ENCODE data around the gene MUS81. TPM values are rescaled to one million over a fixed set of nuclear protein-coding genes. Genes with fewer than 3 reads are reported as not detected.

The MUS81 gene
- polyA plus RNA-seq, 4 donors = 45.3 to 118 (median 73.8) TPM

GRCh38 chr11:65895482-65895981, 35.3 kb downstream of the MUS81 start:
- Histone ChIP-seq H3K27me3 (ENCODE audit: control insufficient read depth in 3 of 3, insufficient read depth in 3 of 3, low read length in 3 of 3) (peaks cover 0 to 50% (median 0%) of the 10 kb centered on the region in 3 donors), H3K4me1 (ENCODE audit: control insufficient read depth in 3 of 3, insufficient read depth in 2 of 3, low read depth in 1 of 3, low read length in 2 of 3) (peaks cover 0 to 28% (median 7%) of the 10 kb centered on the region in 3 donors), H3K4me3 (ENCODE audit: low read depth in 1 of 3, low read length in 3 of 3) (no peak overlapping the region), H3K9me3 (ENCODE audit: control insufficient read depth in 2 of 2, insufficient read depth in 1 of 2, low read depth in 1 of 2, low read length in 1 of 2) (no peaks in the 10 kb centered on the region), H3K27ac (ENCODE audit: low read depth in 1 of 3, low read length in 2 of 3) (no peak overlapping the region), H3K36me3 (ENCODE audit: control insufficient read depth in 3 of 3, insufficient read depth in 2 of 3, low read depth in 1 of 3, low read length in 3 of 3) (no peaks in the 10 kb centered on the region)
- FAIRE-seq (no peak), DNase-seq (no peak)
- WGBS, 3 donors = 93 to 96% (median 95%) methylated on average over 5 of the region's 5 CpGs

- DNase-seq (no peak), FAIRE-seq (no peak)
- no peak overlapping the region for H3K27ac ChIP-seq (ENCODE audit: low read depth in 1 of 3, low read length in 2 of 3)
- peaks cover 0 to 30% (median 7%) of the 10 kb centered on the region in 3 donors for H3K4me1 ChIP-seq (ENCODE audit: control insufficient read depth in 3 of 3, insufficient read depth in 2 of 3, low read depth in 1 of 3, low read length in 2 of 3)
- H3K4me3 ChIP-seq (ENCODE audit: low read depth in 1 of 3, low read length in 3 of 3) = no peak overlapping the region
- 86 to 90% (median 88%) methylated on average over 14 of the region's 14 CpGs for WGBS, 3 donors
- peaks cover 0 to 57% (median 0%) of the 10 kb centered on the region in 3 donors for H3K27me3 ChIP-seq (ENCODE audit: control insufficient read depth in 3 of 3, insufficient read depth in 3 of 3, low read length in 3 of 3)
- H3K9me3 ChIP-seq (ENCODE audit: control insufficient read depth in 2 of 2, insufficient read depth in 1 of 2, low read depth in 1 of 2, low read length in 1 of 2) = no peaks in the 10 kb centered on the region
- no peaks in the 10 kb centered on the region for H3K36me3 ChIP-seq (ENCODE audit: control insufficient read depth in 3 of 3, insufficient read depth in 2 of 3, low read depth in 1 of 3, low read length in 3 of 3)
These were observed 36.1 kb downstream of the MUS81 start for GRCh38 chr11:65896034-65896999.

DNA sequence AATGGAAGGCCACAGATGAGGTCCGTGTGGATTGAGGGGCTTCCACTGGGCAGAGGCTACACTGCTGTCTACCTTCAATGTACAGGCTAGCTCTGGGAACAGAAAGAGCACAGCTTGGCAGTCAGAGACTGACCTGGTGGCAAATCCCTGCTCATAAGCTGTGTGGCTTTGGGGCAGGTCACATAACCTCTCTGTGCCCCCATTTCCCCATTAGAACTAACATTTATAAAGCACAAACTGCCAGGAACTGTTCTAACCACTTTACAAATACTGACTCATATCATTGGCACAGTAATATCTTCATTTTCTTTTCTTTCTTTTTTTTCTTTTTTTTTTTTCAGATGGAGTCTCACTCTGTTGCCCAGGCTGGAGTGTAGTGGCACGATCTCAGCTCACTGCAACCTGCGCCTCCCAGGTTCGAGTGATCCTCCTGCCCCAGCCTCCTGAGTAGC, 36.8 kb downstream of the MUS81 start:
- H3K27ac ChIP-seq (ENCODE audit: low read depth in 1 of 3, low read length in 2 of 3) = no peak overlapping the region
- no peaks in the 10 kb centered on the region for H3K9me3 ChIP-seq (ENCODE audit: control insufficient read depth in 2 of 2, insufficient read depth in 1 of 2, low read depth in 1 of 2, low read length in 1 of 2)
- no peaks in the 10 kb centered on the region for H3K36me3 ChIP-seq (ENCODE audit: control insufficient read depth in 3 of 3, insufficient read depth in 2 of 3, low read depth in 1 of 3, low read length in 3 of 3)
- peaks cover 0 to 23% (median 7%) of the 10 kb centered on the region in 3 donors for H3K4me1 ChIP-seq (ENCODE audit: control insufficient read depth in 3 of 3, insufficient read depth in 2 of 3, low read depth in 1 of 3, low read length in 2 of 3)
- no peak overlapping the region for H3K4me3 ChIP-seq (ENCODE audit: low read depth in 1 of 3, low read length in 3 of 3)
- H3K27me3 ChIP-seq (ENCODE audit: control insufficient read depth in 3 of 3, insufficient read depth in 3 of 3, low read length in 3 of 3) = peaks cover 0 to 58% (median 0%) of the 10 kb centered on the region in 3 donors
- 89 to 92% (median 91%) methylated on average over 4 of the region's 4 CpGs for WGBS, 3 donors
- DNase-seq = no peak
- no peak for FAIRE-seq

DNA sequence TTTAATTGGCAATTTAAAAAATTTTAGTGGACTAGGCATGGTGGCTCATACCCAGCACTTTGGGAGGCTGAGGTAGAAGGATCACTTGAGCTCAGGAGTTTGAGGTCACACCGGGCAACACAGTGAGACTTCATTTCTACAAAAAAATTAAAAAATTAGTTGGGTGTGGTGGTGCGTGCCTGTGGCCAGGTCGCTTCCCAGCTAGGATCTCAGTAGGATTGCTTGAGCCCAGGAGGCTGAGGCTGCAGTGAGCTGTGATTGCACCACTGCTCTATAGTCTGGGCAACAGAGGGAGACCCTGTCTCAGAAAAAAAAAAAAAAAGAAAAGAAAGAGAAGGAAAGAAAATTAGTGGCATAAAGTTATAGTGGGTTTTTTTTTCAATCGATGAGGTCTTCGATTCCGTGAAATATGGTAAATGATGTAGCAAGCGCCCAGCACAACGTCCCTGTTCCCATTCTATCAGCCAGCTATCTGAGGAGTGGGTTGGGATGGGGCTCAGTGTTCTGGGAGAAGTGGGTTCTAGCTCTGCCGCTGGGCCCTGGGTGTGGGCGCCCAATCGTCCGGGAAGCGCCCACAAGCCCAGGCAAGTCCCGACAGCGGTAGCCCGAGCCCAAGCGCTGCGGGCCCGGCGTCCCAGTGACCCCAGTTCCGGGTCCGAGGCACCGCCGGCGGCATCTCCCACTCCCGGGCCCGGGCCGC, 38.6 kb downstream of the MUS81 start:
- no peaks in the 10 kb centered on the region for H3K9me3 ChIP-seq (ENCODE audit: control insufficient read depth in 2 of 2, insufficient read depth in 1 of 2, low read depth in 1 of 2, low read length in 1 of 2)
- H3K4me1 ChIP-seq (ENCODE audit: control insufficient read depth in 3 of 3, insufficient read depth in 2 of 3, low read depth in 1 of 3, low read length in 2 of 3) = peaks cover 0 to 17% (median 4%) of the 10 kb centered on the region in 3 donors
- H3K36me3 ChIP-seq (ENCODE audit: control insufficient read depth in 3 of 3, insufficient read depth in 2 of 3, low read depth in 1 of 3, low read length in 3 of 3) = no peaks in the 10 kb centered on the region
- DNase-seq (no peak), FAIRE-seq (no peak)
- 25 to 40% (median 38%) methylated on average over 15 to 28 of the region's 28 CpGs for WGBS, 3 donors
- peak overlapping the region in 1 of 3 donors; percentile 69 for H3K27ac ChIP-seq (ENCODE audit: low read depth in 1 of 3, low read length in 2 of 3)
- H3K27me3 ChIP-seq (ENCODE audit: control insufficient read depth in 3 of 3, insufficient read depth in 3 of 3, low read length in 3 of 3) = peaks cover 0 to 76% (median 0%) of the 10 kb centered on the region in 3 donors
- H3K4me3 ChIP-seq (ENCODE audit: low read depth in 1 of 3, low read length in 3 of 3) = peak overlapping the region in 2 of 3 donors; percentile 20 to 58

DNA sequence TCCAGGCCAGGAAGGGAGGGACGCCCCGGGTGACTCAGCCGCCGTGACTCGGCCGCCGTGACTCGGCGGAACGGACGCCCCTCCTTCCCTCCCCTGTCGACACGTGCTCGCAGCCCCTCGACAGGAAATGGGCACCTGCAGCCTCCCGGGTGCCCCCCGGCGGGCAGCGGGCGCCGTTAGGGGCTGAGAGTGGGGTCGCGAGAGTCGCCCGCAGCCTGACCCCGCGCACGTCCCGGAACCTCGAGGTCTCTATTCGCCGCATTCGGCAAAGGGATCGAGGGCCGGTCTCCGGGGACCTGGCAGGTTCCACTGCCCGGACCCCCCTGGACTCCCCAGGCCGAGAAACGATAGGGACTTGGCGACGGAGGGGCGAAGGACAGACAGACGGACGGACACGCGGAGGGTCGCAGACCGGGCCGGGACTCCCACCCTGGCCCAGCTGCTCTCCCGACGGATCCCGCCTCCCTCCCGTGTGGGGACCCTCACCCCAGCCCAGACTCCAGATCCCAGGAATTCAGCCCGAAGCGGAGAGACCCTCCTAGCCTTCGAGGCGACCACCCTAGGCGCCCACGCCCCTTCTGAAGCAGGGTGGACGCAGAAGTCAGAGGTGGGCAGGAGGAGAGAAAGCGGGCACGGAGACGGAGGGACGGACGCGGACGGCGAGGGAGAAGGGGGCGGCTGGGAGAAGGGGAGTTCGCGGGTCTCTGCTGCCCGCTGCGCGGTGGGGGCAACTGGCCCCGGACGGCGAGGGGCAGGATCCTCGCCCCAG, 39.3 kb downstream of the MUS81 start:
- FAIRE-seq (no peak), DNase-seq (peak; percentile 72 to 78)
- Histone ChIP-seq H3K27me3 (ENCODE audit: control insufficient read depth in 3 of 3, insufficient read depth in 3 of 3, low read length in 3 of 3) (peaks cover 0 to 76% (median 0%) of the 10 kb centered on the region in 3 donors), H3K27ac (ENCODE audit: low read depth in 1 of 3, low read length in 2 of 3) (peak overlapping the region in 1 of 3 donors; percentile 88), H3K36me3 (ENCODE audit: control insufficient read depth in 3 of 3, insufficient read depth in 2 of 3, low read depth in 1 of 3, low read length in 3 of 3) (no peaks in the 10 kb centered on the region), H3K4me1 (ENCODE audit: control insufficient read depth in 3 of 3, insufficient read depth in 2 of 3, low read depth in 1 of 3, low read length in 2 of 3) (peaks cover 0 to 17% (median 4%) of the 10 kb centered on the region in 3 donors), H3K9me3 (ENCODE audit: control insufficient read depth in 2 of 2, insufficient read depth in 1 of 2, low read depth in 1 of 2, low read length in 1 of 2) (no peaks in the 10 kb centered on the region), H3K4me3 (ENCODE audit: low read depth in 1 of 3, low read length in 3 of 3) (peak overlapping the region in 2 of 3 donors; percentile 48 to 58)
- WGBS, 3 donors = 1 to 2% (median 1%) methylated on average over 46 to 78 of the region's 78 CpGs

DNA sequence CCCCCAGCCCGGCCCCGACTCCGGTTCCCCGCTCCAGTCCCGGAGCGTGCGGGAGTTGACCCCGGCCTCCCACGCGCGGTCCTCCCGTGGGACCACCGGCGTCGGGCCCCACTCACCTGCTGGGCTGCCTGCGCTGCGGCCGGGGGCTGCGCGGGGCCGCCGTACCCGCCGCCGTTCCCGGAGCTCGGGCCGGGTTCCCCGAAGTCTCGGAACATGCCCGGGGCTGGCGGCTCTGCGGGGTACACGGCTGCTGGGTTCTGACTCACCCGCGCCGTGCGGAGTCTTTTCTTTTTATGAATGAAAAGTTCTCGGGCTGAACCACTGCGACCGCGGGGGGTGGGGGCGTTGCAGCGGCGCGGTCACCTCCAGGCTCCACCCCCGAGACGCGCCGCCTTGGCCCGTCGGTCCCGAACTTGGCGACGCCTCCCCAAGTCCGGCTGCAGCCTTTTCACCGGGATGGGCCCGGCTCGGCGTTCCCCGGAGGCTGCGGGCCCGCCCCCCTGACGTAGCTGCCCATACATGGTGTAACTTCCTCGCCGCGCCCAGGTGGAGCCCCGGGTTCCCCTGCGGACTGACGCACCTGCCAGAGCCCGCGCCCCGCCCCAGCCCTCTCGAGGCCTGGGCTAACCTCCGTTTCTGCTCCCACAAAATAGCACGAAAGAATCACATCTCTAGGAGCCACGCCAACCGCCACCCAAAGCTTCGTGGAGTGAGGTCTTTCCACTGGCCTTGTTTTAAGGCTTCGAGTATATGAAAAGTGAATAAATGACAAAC, 40.1 kb downstream of the MUS81 start, which contains the start of gene FOSL1:
FOSL1 (minus strand) TSS at position 264 of the 774 bp plus-strand sequence; CDS start at position 215, 49 bp downstream.
- H3K4me1 ChIP-seq (ENCODE audit: control insufficient read depth in 3 of 3, insufficient read depth in 2 of 3, low read depth in 1 of 3, low read length in 2 of 3) = peaks cover 0 to 17% (median 4%) of the 10 kb centered on the region in 3 donors
- H3K9me3 ChIP-seq (ENCODE audit: control insufficient read depth in 2 of 2, insufficient read depth in 1 of 2, low read depth in 1 of 2, low read length in 1 of 2) = no peaks in the 10 kb centered on the region
- no peaks in the 10 kb centered on the region for H3K36me3 ChIP-seq (ENCODE audit: control insufficient read depth in 3 of 3, insufficient read depth in 2 of 3, low read depth in 1 of 3, low read length in 3 of 3)
- WGBS, 3 donors = 1% methylated on average over 67 to 80 of the region's 80 CpGs
- DNase-seq (peak; percentile 96), FAIRE-seq (no peak)
- peak within 1 kb of the TSS in 1 of 3 donors; percentile 88 for H3K27ac ChIP-seq (ENCODE audit: low read depth in 1 of 3, low read length in 2 of 3)
- H3K4me3 ChIP-seq (ENCODE audit: low read depth in 1 of 3, low read length in 3 of 3) = peak within 1 kb of the TSS in 2 of 3 donors; percentile 48 to 58
- H3K27me3 ChIP-seq (ENCODE audit: control insufficient read depth in 3 of 3, insufficient read depth in 3 of 3, low read length in 3 of 3) = peaks cover 0 to 76% (median 0%) of the 10 kb centered on the region in 3 donors

DNA sequence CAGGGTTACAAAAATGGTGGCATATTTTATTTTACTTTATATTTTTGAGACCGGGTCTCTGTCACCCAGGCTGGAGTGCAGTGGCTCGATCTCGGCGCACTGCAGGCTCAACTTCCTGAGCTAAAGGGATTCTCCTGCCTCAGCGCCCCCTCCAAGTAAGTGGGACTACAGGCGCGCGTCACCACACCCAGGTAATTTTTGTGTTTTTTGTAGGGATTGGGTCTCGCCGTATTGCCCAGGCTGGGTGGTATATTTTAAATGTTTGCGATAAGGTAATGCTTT, 40.6 kb downstream of the MUS81 start:
- Histone ChIP-seq H3K4me3 (ENCODE audit: low read depth in 1 of 3, low read length in 3 of 3) (no peak overlapping the region), H3K36me3 (ENCODE audit: control insufficient read depth in 3 of 3, insufficient read depth in 2 of 3, low read depth in 1 of 3, low read length in 3 of 3) (no peaks in the 10 kb centered on the region), H3K27ac (ENCODE audit: low read depth in 1 of 3, low read length in 2 of 3) (peak overlapping the region in 1 of 3 donors; percentile 16), H3K27me3 (ENCODE audit: control insufficient read depth in 3 of 3, insufficient read depth in 3 of 3, low read length in 3 of 3) (peaks cover 0 to 71% (median 0%) of the 10 kb centered on the region in 3 donors), H3K4me1 (ENCODE audit: control insufficient read depth in 3 of 3, insufficient read depth in 2 of 3, low read depth in 1 of 3, low read length in 2 of 3) (peaks cover 0 to 17% (median 4%) of the 10 kb centered on the region in 3 donors), H3K9me3 (ENCODE audit: control insufficient read depth in 2 of 2, insufficient read depth in 1 of 2, low read depth in 1 of 2, low read length in 1 of 2) (no peaks in the 10 kb centered on the region)
- 50 to 66% (median 58%) methylated on average over 11 of the region's 11 CpGs for WGBS, 3 donors
- FAIRE-seq (no peak), DNase-seq (no peak)
